GM19467 (cell line): ENCODE results near the gene LONP1.

Source experiments
- ATAC-seq: cut with Tn5 transposase; IDR thresholded peaks from one replicate; pipeline ENCODE4 v1.9.1; 2021; ENCODE audit warnings: mild to moderate bottlenecking, moderate library complexity; ENCODE audit not compliant: unreplicated experiment

Gene LONP1

GRCh38 chr19:5652261-5652660, 67.7 kb downstream of the LONP1 start:
- no peak for ATAC-seq

GRCh38 chr19:5651361-5651760, 68.6 kb downstream of the LONP1 start:
- ATAC-seq = no peak

GRCh38 chr19:5648464-5648863, 71.5 kb downstream of the LONP1 start:
- no peak for ATAC-seq

- ATAC-seq = no peak
Measured at GRCh38 chr19:5646703-5647102, 73.2 kb downstream of the LONP1 start.

GRCh38 chr19:5645409-5645808, 74.5 kb downstream of the LONP1 start:
- ATAC-seq = no peak

GRCh38 chr19:5644037-5644436, 75.9 kb downstream of the LONP1 start:
- no peak for ATAC-seq

- ATAC-seq = no peak
Measured at GRCh38 chr19:5643060-5643459, 76.9 kb downstream of the LONP1 start.

- no peak for ATAC-seq
Measured at GRCh38 chr19:5642204-5642603, 77.7 kb downstream of the LONP1 start.
